Smooth muscle cell (in vitro differentiated cells): Measurements from ENCODE around the gene ST6GALNAC4. TPM values are rescaled to one million over a fixed set of nuclear protein-coding genes. Genes with fewer than 3 reads are reported as not detected.

Source experiments
- DNase-seq: peaks from one replicate; lab custom pipeline; 2025; ENCODE audit not compliant: unreplicated experiment; lab: John Stamatoyannopoulos, UW
- H2AFZ ChIP-seq: fragments of 200-600 bp; sonication (generic); 2 replicates; pipeline ENCODE4 v1.6.0; 2016; ENCODE audit warnings: antibody characterized with exemption, low read depth, mild to moderate bottlenecking
- H3F3A ChIP-seq: fragments of 200-600 bp; sonication (generic); 2 replicates; pipeline ENCODE4 v1.6.0; 2017; ENCODE audit warnings: antibody characterized with exemption, low read depth
- H3K27ac ChIP-seq: fragments of 200-600 bp; sonication (generic); 2 replicates; pipeline ENCODE4 v1.5.1; 2016; ENCODE audit warnings: low read depth, mild to moderate bottlenecking
- H3K27me3 ChIP-seq: fragments of 200-600 bp; sonication (generic); 2 replicates; pipeline ENCODE4 v1.6.1; 2016; ENCODE audit warnings: low read depth, mild to moderate bottlenecking
- H3K36me3 ChIP-seq: fragments of 200-600 bp; sonication (generic); 2 replicates; pipeline ENCODE4 v1.5.1; 2016; ENCODE audit warnings: low read depth
- H3K4me1 ChIP-seq: fragments of 200-600 bp; sonication (generic); 2 replicates; pipeline ENCODE4 v1.5.1; 2016; ENCODE audit warnings: low read depth
- H3K4me2 ChIP-seq: fragments of 200-600 bp; sonication (generic); 2 replicates; pipeline ENCODE4 v1.6.0; 2016; ENCODE audit warnings: mild to moderate bottlenecking
- H3K4me3 ChIP-seq: fragments of 200-600 bp; sonication (generic); 2 replicates; pipeline ENCODE4 v1.5.1; 2016; ENCODE audit warnings: mild to moderate bottlenecking
- H3K79me2 ChIP-seq: fragments of 200-600 bp; sonication (generic); 2 replicates; pipeline ENCODE4 v1.6.0; 2016; ENCODE audit warnings: low read depth, mild to moderate bottlenecking
- H3K9ac ChIP-seq: fragments of 200-600 bp; sonication (generic); 2 replicates; pipeline ENCODE4 v1.6.0; 2016; ENCODE audit warnings: low read depth
- H3K9me3 ChIP-seq: fragments of 200-600 bp; sonication (generic); replicated peaks from 2 replicates; pipeline ENCODE4 v1.5.1; 2016; ENCODE audit warnings: low read depth
- H4K20me1 ChIP-seq: fragments of 200-600 bp; sonication (generic); 2 replicates; pipeline ENCODE4 v1.6.0; 2016; ENCODE audit warnings: low read depth
- WGBS: methylation state at CpG from one replicate; pipeline ENCODE4 v1.1.7; 2016; ENCODE audit warnings: low lambda C conversion rate; 5-methylcytosine and 5-hydroxymethylcytosine counted together
- polyA plus RNA-seq: library from polyadenylated mRNA; unstranded; fragments of >200 nt; fragmentation: Nextera tagmentation; extraction: Ambion mirVana; gene quantifications from 2 replicates; pipeline ENCODE4 v1.2.1, GENCODE V29; 2016
- total RNA-seq: library from RNA; depleted of rRNA; stranded (reverse); fragments of >200 nt; gene quantifications from 2 replicates; pipeline ENCODE4 v1.2.3, GENCODE V29; 2014
- TF ChIP-seq, protein P1 (sequence below): fragments of 200-600 bp; sonication (generic); IDR thresholded peaks from 2 replicates; pipeline ENCODE4 v1.5.1; 2017; ENCODE audit warnings: borderline replicate concordance, mild to moderate bottlenecking, antibody characterized with exemption; ENCODE audit not compliant: insufficient read depth, poor library complexity, severe bottlenecking

Gene ST6GALNAC4
- total and polyA plus RNA-seq, 2 experiments from 2014 or later: 12.1 to 22.5 TPM

DNA sequence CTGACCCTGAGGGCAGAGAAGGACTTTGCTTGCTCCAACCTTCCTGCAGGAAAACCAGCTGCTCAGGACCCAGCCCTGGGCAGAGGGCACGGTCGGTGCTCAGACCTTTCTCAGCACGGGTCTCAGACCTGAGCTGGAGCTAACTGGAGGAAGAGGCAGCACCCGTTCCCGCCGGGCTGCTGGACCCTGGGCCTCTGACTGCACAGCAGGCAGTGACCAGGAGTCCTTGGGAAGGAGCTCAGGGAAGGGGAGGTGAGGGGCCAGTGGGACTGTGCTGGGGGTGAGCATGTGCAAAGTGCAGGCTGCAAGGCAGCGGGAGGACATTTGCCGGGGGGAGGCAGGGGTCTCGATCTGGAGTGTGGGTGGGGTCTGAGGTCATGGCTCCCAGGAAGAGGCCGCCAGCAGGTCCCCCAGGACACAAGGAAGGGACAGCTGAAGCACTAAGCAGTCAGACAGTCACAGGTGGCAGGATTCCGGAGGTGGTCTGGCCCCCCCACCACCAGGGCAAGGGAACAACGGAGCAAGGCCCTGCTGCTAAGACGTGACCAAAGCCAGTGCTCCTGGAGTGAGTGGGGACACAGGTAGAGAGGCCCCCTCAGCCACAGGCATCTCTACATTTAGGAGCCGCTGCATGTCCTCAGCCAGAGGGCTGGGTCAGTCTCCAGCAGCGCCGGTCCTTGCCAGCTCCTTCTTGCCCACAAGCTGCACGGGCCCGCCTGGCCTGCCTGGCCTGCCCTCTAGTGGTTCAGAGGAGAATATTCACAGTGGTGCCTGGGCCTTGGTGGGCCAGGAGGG lies 25.6 kb upstream of the ST6GALNAC4 start:
- Histone ChIP-seq H3K36me3 (no peaks in the 10 kb centered on the region), H3F3A (peaks cover 4% of the 10 kb centered on the region), H3K27ac (no peak overlapping the region), H2AFZ (no peak overlapping the region), H3K9me3 (no peaks in the 10 kb centered on the region), H3K4me1 (no peaks in the 10 kb centered on the region), H3K4me2 (no peak overlapping the region), H3K27me3 (no peaks in the 10 kb centered on the region), H3K4me3 (no peak overlapping the region), H4K20me1 (peaks cover 8% of the 10 kb centered on the region), H3K9ac (no peak overlapping the region), H3K79me2 (peaks cover under 1% of the 10 kb centered on the region)
- WGBS: 72% methylated on average over 18 of the region's 18 CpGs
- no peak for DNase-seq
- TF ChIP-seq, protein P1, sequence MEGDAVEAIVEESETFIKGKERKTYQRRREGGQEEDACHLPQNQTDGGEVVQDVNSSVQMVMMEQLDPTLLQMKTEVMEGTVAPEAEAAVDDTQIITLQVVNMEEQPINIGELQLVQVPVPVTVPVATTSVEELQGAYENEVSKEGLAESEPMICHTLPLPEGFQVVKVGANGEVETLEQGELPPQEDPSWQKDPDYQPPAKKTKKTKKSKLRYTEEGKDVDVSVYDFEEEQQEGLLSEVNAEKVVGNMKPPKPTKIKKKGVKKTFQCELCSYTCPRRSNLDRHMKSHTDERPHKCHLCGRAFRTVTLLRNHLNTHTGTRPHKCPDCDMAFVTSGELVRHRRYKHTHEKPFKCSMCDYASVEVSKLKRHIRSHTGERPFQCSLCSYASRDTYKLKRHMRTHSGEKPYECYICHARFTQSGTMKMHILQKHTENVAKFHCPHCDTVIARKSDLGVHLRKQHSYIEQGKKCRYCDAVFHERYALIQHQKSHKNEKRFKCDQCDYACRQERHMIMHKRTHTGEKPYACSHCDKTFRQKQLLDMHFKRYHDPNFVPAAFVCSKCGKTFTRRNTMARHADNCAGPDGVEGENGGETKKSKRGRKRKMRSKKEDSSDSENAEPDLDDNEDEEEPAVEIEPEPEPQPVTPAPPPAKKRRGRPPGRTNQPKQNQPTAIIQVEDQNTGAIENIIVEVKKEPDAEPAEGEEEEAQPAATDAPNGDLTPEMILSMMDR: peak; percentile 84

- Histone ChIP-seq H4K20me1 (peaks cover 8% of the 10 kb centered on the region), H3K27ac (no peak overlapping the region), H3K79me2 (peaks cover 5% of the 10 kb centered on the region), H3K4me2 (no peak overlapping the region), H3K4me1 (peaks cover 3% of the 10 kb centered on the region), H3F3A (peaks cover 4% of the 10 kb centered on the region), H3K9me3 (no peaks in the 10 kb centered on the region), H3K4me3 (no peak overlapping the region), H3K36me3 (no peaks in the 10 kb centered on the region), H2AFZ (no peak overlapping the region), H3K27me3 (no peaks in the 10 kb centered on the region), H3K9ac (no peak overlapping the region)
- DNase-seq: no peak
- TF ChIP-seq, protein P1: no peak
- WGBS: 93% methylated on average over 3 of the region's 3 CpGs
These were observed 25.0 kb upstream of the ST6GALNAC4 start for GRCh38 chr9:127941961-127942215.

DNA sequence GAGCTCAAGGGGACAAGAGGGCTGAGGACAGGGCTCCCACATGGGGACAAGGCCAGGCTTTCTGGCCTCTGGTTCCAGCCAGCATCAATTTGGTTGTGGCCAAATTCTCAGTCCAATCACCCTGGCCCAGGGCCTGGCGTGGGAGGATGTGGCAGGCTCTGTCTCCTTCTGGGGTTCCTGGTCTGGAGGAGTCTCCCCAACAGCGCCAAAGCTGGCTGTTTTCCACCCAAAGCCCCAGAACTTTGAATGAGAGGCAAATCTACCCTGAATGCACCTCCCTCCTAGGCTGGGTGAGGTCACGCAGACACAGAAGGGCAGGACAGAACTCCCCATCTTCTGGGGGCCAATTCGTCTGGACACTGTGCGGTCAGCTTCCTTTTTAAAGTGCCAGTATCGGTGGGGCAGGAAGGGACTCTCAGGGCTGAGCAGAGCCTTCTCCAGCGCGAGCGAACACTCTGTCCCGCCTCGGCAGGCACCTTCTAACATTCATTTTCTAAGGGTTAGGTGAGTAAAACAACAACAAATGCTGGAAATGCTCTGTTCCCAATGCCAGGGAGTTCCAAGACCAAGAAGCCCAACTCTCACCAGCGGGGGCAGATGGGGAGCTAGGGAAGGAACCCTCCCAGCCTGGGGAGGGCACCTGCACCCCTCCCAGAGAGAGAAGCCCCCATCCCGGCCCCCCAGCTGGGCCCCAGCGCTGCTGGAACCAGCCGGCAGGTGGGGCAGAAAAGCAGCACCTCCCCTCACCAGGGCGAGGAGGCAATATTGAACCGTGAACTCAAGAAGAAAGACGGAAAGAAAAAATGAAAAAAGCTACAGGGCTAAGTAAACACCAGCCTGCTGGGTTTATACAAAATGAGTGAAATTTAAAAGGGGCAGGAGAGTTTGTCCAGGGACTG lies 24.5 kb upstream of the ST6GALNAC4 start:
- no peaks in the 10 kb centered on the region for H3K27me3 ChIP-seq
- H3K4me2 ChIP-seq: no peak overlapping the region
- H2AFZ ChIP-seq: no peak overlapping the region
- H4K20me1 ChIP-seq: peaks cover 10% of the 10 kb centered on the region
- H3K36me3 ChIP-seq: no peaks in the 10 kb centered on the region
- peaks cover 8% of the 10 kb centered on the region for H3K4me1 ChIP-seq
- 91% methylated on average over 16 of the region's 18 CpGs for WGBS
- H3K9me3 ChIP-seq: no peaks in the 10 kb centered on the region
- peaks cover 11% of the 10 kb centered on the region for H3K79me2 ChIP-seq
- no peak overlapping the region for H3K4me3 ChIP-seq
- no peak overlapping the region for H3K27ac ChIP-seq
- no peak overlapping the region for H3K9ac ChIP-seq
- peaks cover 4% of the 10 kb centered on the region for H3F3A ChIP-seq
- TF ChIP-seq, protein P1: no peak
- DNase-seq: no peak
